ENCODE measurements around the gene TBX18. TPM values are rescaled to one million over a fixed set of nuclear protein-coding genes. Genes with fewer than 3 reads are reported as not detected.

The TBX18 gene
- total RNA-seq, 1 experiment from 2014 or later, result 14.4 TPM

DNA sequence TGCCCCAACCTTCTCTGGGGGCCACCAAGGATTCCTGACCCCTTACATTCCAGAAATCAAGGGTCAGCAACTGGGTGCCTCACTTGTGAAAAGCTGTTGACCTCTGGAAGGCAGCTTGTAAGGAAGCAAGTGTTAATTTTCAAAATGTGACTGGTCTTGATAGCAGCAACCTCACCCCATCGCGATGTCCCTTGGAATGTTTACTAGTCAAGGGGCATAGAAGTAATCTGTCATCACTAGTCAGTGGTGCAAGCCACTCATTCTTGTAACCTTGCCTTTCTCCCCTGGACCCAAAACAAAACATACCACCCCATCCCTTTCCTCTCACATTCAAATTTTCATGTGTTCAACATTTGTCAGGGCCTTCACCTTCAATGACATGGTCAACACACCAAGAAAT, 30.5 kb downstream of the TBX18 start:
- H3K9me3 ChIP-seq (ENCODE audit: control insufficient read depth in 1 of 2, insufficient read depth in 1 of 2, low read depth in 1 of 2, low read length in 2 of 2), result no peaks in the 10 kb centered on the region
- H3K9me2 ChIP-seq (ENCODE audit: insufficient read depth), result no peaks in the 10 kb centered on the region
- H3K4me1 ChIP-seq (ENCODE audit: control insufficient read depth in 1 of 2, insufficient read depth in 2 of 2, low read length in 2 of 2), result no peaks in the 10 kb centered on the region
- no peak overlapping the region for H3K4me2 ChIP-seq (ENCODE audit: low read length)
- TF ChIP-seq, protein P1, sequence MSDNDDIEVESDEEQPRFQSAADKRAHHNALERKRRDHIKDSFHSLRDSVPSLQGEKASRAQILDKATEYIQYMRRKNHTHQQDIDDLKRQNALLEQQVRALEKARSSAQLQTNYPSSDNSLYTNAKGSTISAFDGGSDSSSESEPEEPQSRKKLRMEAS (IDR thresholded peaks at IDR 0.05), result no peak
- TF ChIP-seq REST (IDR thresholded peaks at IDR 0.05; ENCODE audit: low read depth) (no peak), JUND (IDR thresholded peaks at IDR 0.05) (no peak)
- CTCF ChIA-PET, result interaction anchor here (1.7 kb wide), 1 partner anchor 311 kb away, joined by 4 read pairs; no protein-coding TSS in a partner anchor
- no peaks in the 10 kb centered on the region for H3K79me2 ChIP-seq (ENCODE audit: insufficient read depth, low read length)
- H2AFZ ChIP-seq (ENCODE audit: low read depth, low read length, poor library complexity, severe bottlenecking), result no peak overlapping the region
- H3K9ac ChIP-seq (ENCODE audit: low read length), result no peak overlapping the region
- BruUV-seq (replicated peaks), result no TSS peak
- no peaks in the 10 kb centered on the region for H3K27me3 ChIP-seq (ENCODE audit: insufficient read depth, low read length)
- RAD21 ChIA-PET (ENCODE audit: low non-redundant PET in 1 of 2, low total read pairs in 2 of 2, uncharacterized antibody in 2 of 2, unreplicated experiment in 2 of 2), result no interaction called here
- H3K27ac ChIP-seq (ENCODE audit: low read depth, low read length), result no peak overlapping the region
- intact Hi-C loops (cut with micrococcal nuclease), result no loop called here
- no peak overlapping the region for H3K4me3 ChIP-seq (replicated peaks in 1 of 2; ENCODE audit: low read depth in 1 of 2, low read length in 2 of 2)
- H3K36me3 ChIP-seq (ENCODE audit: control insufficient read depth in 1 of 2, insufficient read depth in 2 of 2, low read length in 2 of 2), result no peaks in the 10 kb centered on the region
- no peaks in the 10 kb centered on the region for H4K20me1 ChIP-seq (ENCODE audit: insufficient read depth)
- POLR2A ChIA-PET, result no interaction called here
- DNase-seq (ENCODE audit: low read depth, low spot score), result no peak
- no peak for ATAC-seq

DNA sequence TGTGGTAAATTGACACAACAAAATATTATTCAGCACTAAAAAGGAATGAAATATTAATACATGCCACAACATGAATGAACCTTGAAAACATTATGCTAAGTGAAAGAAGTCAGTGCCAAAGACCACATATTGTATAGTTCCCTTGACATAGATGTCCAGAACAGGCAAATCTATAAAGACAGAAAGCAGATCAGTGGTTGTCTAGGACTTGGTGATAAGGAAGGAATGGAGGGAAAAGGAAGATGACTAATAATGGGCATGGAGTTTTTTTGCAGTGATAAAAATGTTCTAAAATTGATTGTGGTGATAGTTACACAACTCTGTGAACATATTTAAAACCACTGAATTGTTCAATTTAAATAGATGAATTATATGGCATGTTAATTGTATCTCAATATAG, 32.5 kb downstream of the TBX18 start:
- ChIA-PET POLR2A (no interaction called here), RAD21 (ENCODE audit: low non-redundant PET in 1 of 2, low total read pairs in 2 of 2, uncharacterized antibody in 2 of 2, unreplicated experiment in 2 of 2) (no interaction called here), CTCF (interaction anchor here (1.7 kb wide), 1 partner anchor 309 kb away, joined by 4 read pairs; no protein-coding TSS in a partner anchor)
- H3K79me2 ChIP-seq (ENCODE audit: insufficient read depth, low read length), result no peaks in the 10 kb centered on the region
- intact Hi-C loops (cut with micrococcal nuclease), result no loop called here
- no TSS peak for BruUV-seq (replicated peaks)
- H3K9me2 ChIP-seq (ENCODE audit: insufficient read depth), result no peaks in the 10 kb centered on the region
- H4K20me1 ChIP-seq (ENCODE audit: insufficient read depth), result no peaks in the 10 kb centered on the region
- no peaks in the 10 kb centered on the region for H3K4me1 ChIP-seq (ENCODE audit: control insufficient read depth in 1 of 2, insufficient read depth in 2 of 2, low read length in 2 of 2)
- no peak overlapping the region for H3K4me3 ChIP-seq (replicated peaks in 1 of 2; ENCODE audit: low read depth in 1 of 2, low read length in 2 of 2)
- H3K36me3 ChIP-seq (ENCODE audit: control insufficient read depth in 1 of 2, insufficient read depth in 2 of 2, low read length in 2 of 2), result no peaks in the 10 kb centered on the region
- no peaks in the 10 kb centered on the region for H3K9me3 ChIP-seq (ENCODE audit: control insufficient read depth in 1 of 2, insufficient read depth in 1 of 2, low read depth in 1 of 2, low read length in 2 of 2)
- DNase-seq (ENCODE audit: low read depth, low spot score) (no peak), ATAC-seq (no peak)
- no peak overlapping the region for H3K4me2 ChIP-seq (ENCODE audit: low read length)
- H3K27me3 ChIP-seq (ENCODE audit: insufficient read depth, low read length), result no peaks in the 10 kb centered on the region
- no peak overlapping the region for H3K27ac ChIP-seq (ENCODE audit: low read depth, low read length)
- H3K9ac ChIP-seq (ENCODE audit: low read length), result no peak overlapping the region
- no peak overlapping the region for H2AFZ ChIP-seq (ENCODE audit: low read depth, low read length, poor library complexity, severe bottlenecking)
- TF ChIP-seq ZFX (IDR thresholded peaks at IDR 0.05), result no peak
- no peak for TF ChIP-seq ZBTB33 (IDR thresholded peaks at IDR 0.05; ENCODE audit: extremely low read depth, insufficient replicate concordance, low read length)
- TF ChIP-seq FOSL1 (IDR thresholded peaks at IDR 0.05; ENCODE audit: low read depth), result no peak
- no peak for TF ChIP-seq EZH2 (IDR thresholded peaks at IDR 0.05)
- no peak for TF ChIP-seq SRF (IDR thresholded peaks at IDR 0.05; ENCODE audit: low read depth)
- TF ChIP-seq RAD21 (IDR thresholded peaks at IDR 0.05; ENCODE audit: low read depth), result no peak
- no peak for TF ChIP-seq POLR2AphosphoS5 (IDR thresholded peaks at IDR 0.05; ENCODE audit: low read depth, low read length)
- no peak for TF ChIP-seq SP1 (IDR thresholded peaks at IDR 0.05; ENCODE audit: low read depth)
- TF ChIP-seq CBX3 (IDR thresholded peaks at IDR 0.05; ENCODE audit: low read depth), result no peak
- TF ChIP-seq SIN3A (IDR thresholded peaks at IDR 0.05; ENCODE audit: low read depth), result no peak
- no peak for TF ChIP-seq YY1 (IDR thresholded peaks at IDR 0.05; ENCODE audit: extremely low read depth, insufficient replicate concordance, low read depth, low read length)
- no peak for TF ChIP-seq POLR2A (IDR thresholded peaks at IDR 0.05; ENCODE audit: borderline replicate concordance, extremely low read depth, insufficient read depth, insufficient read length)
- no peak for TF ChIP-seq EZH2phosphoT487 (IDR thresholded peaks at IDR 0.05; ENCODE audit: borderline replicate concordance)

All from HCT116 (cell line).